K562 (cell line): ENCODE results near the gene AKT3.

Source experiments
- STAT5B ChIP-seq: fragments of 250-450 bp; sonication (Bioruptor Pico); IDR thresholded peaks from 2 replicates; pipeline ENCODE4 v1.8.0; 2021; ENCODE audit warnings: mild to moderate bottlenecking, inconsistent platforms
- ZNF830 ChIP-seq: fragments of 250-450 bp; sonication (Bioruptor Pico); IDR thresholded peaks from 2 replicates; pipeline ENCODE4 v1.5.0; 2021; ENCODE audit warnings: mild to moderate bottlenecking

- TF ChIP-seq ZNF830 (no peak), STAT5B (CRISPR knock-in tag) (no peak)
Observed at GRCh38 chr1:243740255-243740999, 109.6 kb downstream of the AKT3 start.
